Kidney capillary endothelial cell (primary cell): ENCODE data around the gene PI3.
A peak's percentile ranks its signal among the peaks of the same experiment; 100 is the strongest.
"Not testable (repeated sequence)": the region's sequence is repeated elsewhere in the genome, so short reads cannot be mapped to it uniquely, and the experiment has no call there.

Experiments used
- DNase-seq: peaks from one replicate; pipeline ENCODE4 v3.0.0-alpha.2; 2018; ENCODE audit warnings: low spot score

The PI3 gene, protein sequence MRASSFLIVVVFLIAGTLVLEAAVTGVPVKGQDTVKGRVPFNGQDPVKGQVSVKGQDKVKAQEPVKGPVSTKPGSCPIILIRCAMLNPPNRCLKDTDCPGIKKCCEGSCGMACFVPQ

GRCh38 chr20:45174434-45175364 lies at the start of gene PI3:
Gene PI3, plus strand, starts transcription at chr20:45174902. Its CDS starts 21 bp downstream, at chr20:45174923.
- DNase-seq = no peak

- no peak for DNase-seq
Measured at GRCh38 chr20:45128099-45128498, 46.6 kb upstream of the PI3 start.

DNA sequence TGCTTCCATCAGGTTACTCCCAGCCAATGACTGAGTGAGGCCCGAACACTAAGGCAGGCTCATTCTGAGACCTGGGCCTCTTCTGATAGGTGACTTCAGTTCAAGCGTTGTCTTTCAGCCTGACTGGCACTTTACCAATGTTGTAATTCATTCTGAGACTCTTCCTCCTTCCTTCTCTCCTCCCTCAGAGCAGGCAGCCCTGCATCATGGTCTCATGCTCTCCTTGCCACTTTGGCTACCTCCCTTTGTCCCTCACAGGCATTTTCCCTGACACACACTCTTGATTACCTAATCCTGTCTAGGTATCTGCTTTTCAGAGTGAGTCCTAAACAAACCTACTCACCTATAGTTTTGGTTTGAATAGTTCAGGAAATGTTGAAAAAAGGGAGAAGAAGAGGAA lies 37.8 kb upstream of the PI3 start:
- no peak for DNase-seq

DNA sequence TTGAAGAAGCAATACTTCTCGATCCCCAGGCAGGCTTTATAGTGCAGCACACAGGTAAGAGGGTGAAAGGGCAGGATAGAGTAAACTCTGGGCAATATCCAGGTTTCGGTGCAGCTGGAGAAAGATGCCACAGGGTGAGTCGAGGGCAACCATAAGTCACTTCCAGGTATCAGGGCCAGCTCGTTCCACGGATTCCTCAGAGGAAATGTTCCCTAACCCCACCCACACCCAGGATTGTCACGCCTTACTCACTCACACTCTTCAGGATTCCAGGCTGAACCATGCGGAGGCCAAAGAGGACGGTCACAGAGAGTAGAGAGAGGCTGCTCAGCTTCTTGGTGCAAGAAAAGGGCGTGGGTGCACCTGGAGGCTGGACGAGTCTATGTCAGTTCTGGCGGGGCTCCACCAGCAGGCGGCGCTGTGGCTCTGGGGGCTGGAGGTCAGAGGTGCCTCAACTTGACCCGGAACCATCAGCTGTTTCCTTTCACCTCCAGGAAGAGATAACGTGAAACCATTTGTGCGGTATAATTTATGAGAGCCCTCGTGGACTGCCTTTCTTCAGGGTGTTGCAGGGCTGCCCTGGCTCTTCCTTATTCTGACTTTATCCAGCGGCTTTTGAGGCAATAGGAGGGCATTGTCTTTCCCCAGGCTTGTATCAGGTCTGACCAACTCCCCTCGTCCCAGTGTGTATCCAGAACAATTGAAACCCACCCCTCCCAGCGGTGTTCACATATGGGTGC lies 36.0 kb upstream of the PI3 start:
- peak; percentile 23 for DNase-seq

GRCh38 chr20:45139733-45140375 lies 34.8 kb upstream of the PI3 start:
- DNase-seq = not testable (repeated sequence)

GRCh38 chr20:45140836-45141235 lies 33.9 kb upstream of the PI3 start:
- DNase-seq = no peak

DNA sequence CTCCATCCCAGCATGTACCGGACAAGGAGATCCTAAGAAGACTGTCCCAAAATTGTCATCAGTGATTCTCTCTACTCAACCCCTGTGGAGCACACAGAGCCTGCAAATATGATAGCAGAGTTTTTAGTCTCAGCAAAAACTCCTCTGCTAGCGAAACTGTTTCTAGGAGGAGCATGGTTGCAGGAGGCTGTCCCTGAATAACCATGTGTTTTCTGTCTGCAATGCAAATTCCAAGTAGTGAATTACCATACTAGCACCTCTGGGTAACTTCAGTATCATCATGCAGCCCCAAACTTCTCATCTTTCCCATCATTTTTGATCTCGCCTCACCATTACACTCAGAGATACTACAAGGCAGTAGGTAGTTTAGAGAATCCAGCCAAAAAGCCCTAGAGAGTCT lies 25.6 kb upstream of the PI3 start:
- DNase-seq = no peak

DNA sequence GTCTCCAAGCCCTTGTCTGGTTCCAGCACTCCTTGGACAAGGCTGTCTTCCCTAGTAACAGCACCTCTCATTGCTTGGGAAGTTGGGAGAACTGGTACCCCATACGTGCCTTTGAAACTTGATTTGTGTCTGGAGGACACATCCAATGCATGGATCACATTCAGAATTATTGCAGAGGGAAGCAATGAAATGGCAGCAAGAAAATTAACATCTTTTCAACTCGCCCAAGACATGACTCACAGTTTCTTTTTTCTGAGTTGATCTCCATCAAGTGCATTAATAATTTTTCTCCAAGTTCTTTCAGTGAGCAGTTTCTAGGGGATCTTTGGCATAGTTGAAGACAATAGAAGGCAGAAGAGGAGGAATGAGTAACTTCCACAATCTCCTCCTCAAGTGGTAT lies 22.3 kb upstream of the PI3 start:
- no peak for DNase-seq

GRCh38 chr20:45153147-45153546 lies 21.6 kb upstream of the PI3 start:
- no peak for DNase-seq

DNA sequence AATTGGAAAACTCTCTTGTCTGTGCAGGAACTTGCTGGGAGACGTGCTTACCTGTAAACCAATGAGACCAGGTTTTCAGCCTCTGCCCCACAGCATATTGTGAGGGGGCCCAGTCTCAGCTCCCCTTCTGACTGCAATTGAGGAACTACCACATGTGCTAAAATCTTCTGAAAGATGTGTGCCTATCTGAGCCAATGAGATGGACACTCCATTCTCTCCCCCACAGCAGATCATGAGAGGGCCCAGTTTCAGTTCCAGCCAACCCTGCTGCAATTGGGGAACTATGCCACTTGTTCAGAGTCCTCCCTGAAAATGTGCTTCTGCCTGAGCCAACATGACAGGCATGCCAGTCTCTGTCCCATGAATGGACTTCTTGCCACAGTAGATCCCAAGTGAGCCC lies 20.9 kb upstream of the PI3 start:
- no peak for DNase-seq

DNA sequence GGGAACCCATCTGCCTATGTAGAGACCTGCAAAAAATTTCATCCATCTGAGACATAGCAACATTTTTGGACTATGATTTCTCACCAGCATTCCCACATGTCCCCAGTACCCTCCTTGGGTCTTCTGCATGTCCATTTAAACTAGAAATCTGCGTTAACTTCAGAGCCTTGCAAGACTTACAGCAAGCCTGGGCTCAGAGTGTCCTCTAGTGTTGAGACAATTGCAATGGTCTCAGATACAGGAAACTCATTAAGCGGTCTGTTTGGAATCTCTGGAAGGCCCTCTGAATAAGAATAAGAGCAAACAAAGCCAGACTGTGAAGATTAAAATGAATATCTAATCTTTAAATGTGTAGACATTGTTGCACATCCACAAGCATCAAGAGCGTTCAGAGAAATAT lies 20.5 kb upstream of the PI3 start:
- no peak for DNase-seq

- DNase-seq = not testable (repeated sequence)
Measured at GRCh38 chr20:45154794-45155193, 19.9 kb upstream of the PI3 start.

DNA sequence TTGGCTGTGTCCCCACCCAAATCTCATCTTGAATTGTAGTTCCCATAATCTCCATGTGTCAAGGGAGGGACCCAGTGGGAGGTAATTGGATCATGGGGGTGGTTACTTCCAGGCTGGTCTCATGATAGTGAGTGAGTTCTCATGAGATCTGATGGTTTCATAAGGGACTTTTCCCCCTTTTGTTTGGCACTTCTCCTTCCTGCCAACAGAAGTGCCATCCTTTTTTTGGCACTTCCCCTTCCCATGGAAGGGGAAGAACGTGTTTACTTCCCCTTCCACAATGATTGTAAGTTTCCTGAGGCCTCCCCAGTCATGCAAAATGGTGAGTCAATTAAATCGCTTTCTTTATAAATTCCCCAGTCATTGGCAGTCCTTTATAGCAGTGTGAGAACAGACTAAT lies 18.0 kb upstream of the PI3 start:
- no peak for DNase-seq

DNA sequence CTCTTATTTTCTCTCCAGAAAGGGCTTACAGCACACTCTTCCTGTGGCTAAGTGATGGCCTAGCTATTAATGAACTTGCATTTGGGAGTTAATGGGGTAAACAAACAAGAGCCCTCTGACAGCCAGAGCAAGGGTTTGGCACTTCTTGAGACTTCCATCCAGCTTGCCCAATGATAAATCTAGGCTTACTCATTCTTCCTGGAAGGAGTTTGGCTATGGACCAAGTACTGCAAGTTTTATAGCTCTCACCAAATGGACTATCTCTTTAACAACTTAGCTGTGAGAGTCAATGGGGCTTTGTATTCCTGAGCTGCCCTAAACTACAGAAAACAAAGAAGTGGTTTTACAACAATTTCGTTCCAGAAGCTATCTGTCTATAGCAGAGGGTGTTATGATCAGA lies 16.7 kb upstream of the PI3 start:
- DNase-seq = no peak

GRCh38 chr20:45163083-45163803 lies 11.5 kb upstream of the PI3 start:
- no peak for DNase-seq

DNA sequence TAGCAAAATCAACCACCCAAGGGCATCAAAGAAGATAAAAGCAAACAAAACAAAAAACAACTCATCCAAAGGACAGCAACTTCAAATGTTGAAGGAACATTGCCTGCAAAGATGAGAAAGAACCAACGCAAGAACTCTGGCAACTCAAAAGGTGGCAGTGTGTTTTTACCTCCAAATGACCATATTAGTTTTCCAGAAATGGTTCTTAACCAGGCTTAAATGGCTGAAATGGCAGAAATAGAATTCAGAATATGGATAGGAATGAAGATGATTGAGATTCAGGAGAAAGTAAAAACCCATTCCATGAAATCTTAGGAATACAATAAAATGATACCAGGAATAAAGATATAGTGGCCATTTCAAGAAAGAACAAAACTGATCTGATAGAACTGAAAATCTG lies 9.8 kb upstream of the PI3 start:
- DNase-seq = no peak

GRCh38 chr20:45173522-45173921 lies 1.2 kb upstream of the PI3 start:
- DNase-seq = no peak

DNA sequence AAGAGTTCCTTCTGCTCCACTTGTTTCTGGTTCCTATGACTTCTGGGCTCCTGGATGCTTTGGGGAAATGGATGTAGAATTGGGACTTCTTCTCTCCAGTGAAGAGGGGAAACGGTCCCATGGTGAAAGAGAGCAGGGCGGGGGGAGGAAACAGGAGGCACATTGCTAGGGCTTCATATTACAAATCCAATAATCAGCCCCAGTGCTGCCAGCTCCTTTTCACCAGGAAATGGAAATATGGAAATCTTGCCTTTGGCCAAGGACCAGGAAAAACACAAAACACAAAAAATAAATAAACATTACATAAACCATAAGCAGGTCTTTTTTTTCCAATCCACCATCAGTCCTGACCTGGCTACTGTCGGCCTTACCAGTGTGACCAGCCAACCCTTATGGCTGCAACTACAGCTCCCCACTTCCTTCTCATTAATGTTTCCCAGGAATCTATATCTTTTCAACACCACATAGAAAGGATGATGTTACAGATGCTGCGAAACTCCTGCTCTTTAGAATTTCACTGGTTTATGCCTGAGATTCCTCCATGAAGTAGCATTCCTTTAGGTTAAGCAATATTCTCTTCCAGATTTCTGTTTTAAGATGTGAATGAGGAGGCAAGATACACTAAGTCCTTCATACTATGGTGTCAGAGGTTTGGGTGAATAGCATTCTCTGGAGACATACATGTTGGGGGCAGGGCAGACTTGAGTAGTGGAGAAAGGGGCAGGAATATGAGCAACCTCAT lies 2.0 kb downstream of the PI3 start:
- DNase-seq = no peak

- no peak for DNase-seq
Measured at GRCh38 chr20:45179166-45179565, 4.5 kb downstream of the PI3 start.

DNA sequence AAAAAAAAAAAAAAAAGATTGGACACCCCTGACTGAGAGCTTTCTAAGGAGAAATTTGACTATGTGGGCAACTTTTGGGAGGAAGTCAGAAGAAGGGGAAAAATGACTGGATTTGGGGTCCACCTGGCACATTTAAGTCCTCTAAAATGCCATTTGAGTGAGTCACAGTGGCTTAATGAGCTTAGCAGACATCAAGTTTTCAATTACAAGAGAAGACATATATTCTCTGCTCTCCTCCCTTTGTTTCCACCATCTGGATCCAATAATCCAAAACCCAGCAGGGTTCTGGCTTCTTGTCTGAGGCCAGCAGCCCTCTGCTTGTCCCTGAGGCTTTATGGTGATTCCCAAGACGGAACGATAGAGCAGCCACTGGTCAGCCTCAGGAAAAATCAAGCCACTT lies 6.9 kb downstream of the PI3 start:
- no peak for DNase-seq

GRCh38 chr20:45183084-45183483 lies 8.4 kb downstream of the PI3 start:
- DNase-seq = no peak
